CD4-positive, alpha-beta T cell treated with Interleukin-4 for 4 hours (primary cell): Measurements from ENCODE around the gene HNRNPAB.
"Not testable (repeated sequence)": the region's sequence is repeated elsewhere in the genome, so short reads cannot be mapped to it uniquely, and the experiment has no call there.

Source experiments
- DNase-seq: peaks from one replicate; pipeline ENCODE4 v3.0.0-alpha.2; 2020

HNRNPAB gene

GRCh38 chr5:178213003-178213461 is 8.7 kb downstream of the HNRNPAB start:
- no peak for DNase-seq

GRCh38 chr5:178213748-178214151 is 9.4 kb downstream of the HNRNPAB start:
- no peak for DNase-seq

- DNase-seq = no peak
Observed at GRCh38 chr5:178214160-178214803, 9.9 kb downstream of the HNRNPAB start.

GRCh38 chr5:178215280-178216002 is 11.1 kb downstream of the HNRNPAB start:
- DNase-seq = no peak

- DNase-seq = no peak
Observed at GRCh38 chr5:178216088-178216534, 11.8 kb downstream of the HNRNPAB start.

- DNase-seq = no peak
Observed at GRCh38 chr5:178216779-178217178, 12.4 kb downstream of the HNRNPAB start.

GRCh38 chr5:178218237-178218776 is 14.0 kb downstream of the HNRNPAB start:
- DNase-seq = no peak

- DNase-seq = no peak
Observed at GRCh38 chr5:178218827-178219226, 14.5 kb downstream of the HNRNPAB start.

GRCh38 chr5:178221282-178221681 is 16.9 kb downstream of the HNRNPAB start:
- no peak for DNase-seq

- no peak for DNase-seq
Observed at GRCh38 chr5:178221853-178222252, 17.5 kb downstream of the HNRNPAB start.

GRCh38 chr5:178222292-178222691 is 18.0 kb downstream of the HNRNPAB start:
- no peak for DNase-seq

- DNase-seq = no peak
Observed at GRCh38 chr5:178223196-178223773, 19.0 kb downstream of the HNRNPAB start.

GRCh38 chr5:178223828-178224335 is 19.5 kb downstream of the HNRNPAB start:
- DNase-seq = no peak

- DNase-seq = no peak
Observed at GRCh38 chr5:178224403-178224802, 20.1 kb downstream of the HNRNPAB start.

GRCh38 chr5:178225174-178225573 is 20.8 kb downstream of the HNRNPAB start:
- no peak for DNase-seq

- no peak for DNase-seq
Observed at GRCh38 chr5:178227138-178227659, 22.9 kb downstream of the HNRNPAB start.

GRCh38 chr5:178227929-178228328 is 23.6 kb downstream of the HNRNPAB start:
- no peak for DNase-seq

GRCh38 chr5:178228609-178229008 is 24.3 kb downstream of the HNRNPAB start:
- no peak for DNase-seq

- not testable (repeated sequence) for DNase-seq
Observed at GRCh38 chr5:178229111-178229510, 24.8 kb downstream of the HNRNPAB start.

- no peak for DNase-seq
Observed at GRCh38 chr5:178229861-178230260, 25.5 kb downstream of the HNRNPAB start.

GRCh38 chr5:178230879-178231538 is 26.7 kb downstream of the HNRNPAB start:
- DNase-seq = no peak

GRCh38 chr5:178231539-178232123 is 27.3 kb downstream of the HNRNPAB start:
- no peak for DNase-seq
